ENCODE measurements around the gene GNB4.

Gene GNB4

GRCh38 chr3:179451265-179452175, at the start of gene GNB4:
TSS of gene GNB4 (minus strand) at chr3:179451470. CDS start at chr3:179426200, 25,270 bp downstream.
- peak in 1 of 2 donors; percentile 2 for DNase-seq (ENCODE audit: low read depth in 2 of 2, low spot score in 1 of 2)

GRCh38 chr3:179495483-179495882, 44.2 kb upstream of the GNB4 start:
- DNase-seq (ENCODE audit: low read depth in 2 of 2, low spot score in 1 of 2), result no peak

- DNase-seq (ENCODE audit: low read depth in 2 of 2, low spot score in 1 of 2), result no peak
Measured at GRCh38 chr3:179493260-179493659, 42.0 kb upstream of the GNB4 start.

GRCh38 chr3:179488213-179488612, 36.9 kb upstream of the GNB4 start:
- no peak for DNase-seq (ENCODE audit: low read depth in 2 of 2, low spot score in 1 of 2)

- no peak for DNase-seq (ENCODE audit: low read depth in 2 of 2, low spot score in 1 of 2)
Measured at GRCh38 chr3:179486806-179487205, 35.5 kb upstream of the GNB4 start.

GRCh38 chr3:179482857-179483256, 31.6 kb upstream of the GNB4 start:
- DNase-seq (ENCODE audit: low read depth in 2 of 2, low spot score in 1 of 2), result no peak

GRCh38 chr3:179476215-179476614, 24.9 kb upstream of the GNB4 start:
- DNase-seq (ENCODE audit: low read depth in 2 of 2, low spot score in 1 of 2), result no peak

- no peak for DNase-seq (ENCODE audit: low read depth in 2 of 2, low spot score in 1 of 2)
Measured at GRCh38 chr3:179474480-179474879, 23.2 kb upstream of the GNB4 start.

GRCh38 chr3:179473565-179473964, 22.3 kb upstream of the GNB4 start:
- no peak for DNase-seq (ENCODE audit: low read depth in 2 of 2, low spot score in 1 of 2)

GRCh38 chr3:179464323-179465092, 13.2 kb upstream of the GNB4 start:
- DNase-seq (ENCODE audit: low read depth in 2 of 2, low spot score in 1 of 2), result no peak

GRCh38 chr3:179463319-179463718, 12.0 kb upstream of the GNB4 start:
- no peak for DNase-seq (ENCODE audit: low read depth in 2 of 2, low spot score in 1 of 2)

GRCh38 chr3:179460260-179460659, 9.0 kb upstream of the GNB4 start:
- DNase-seq (ENCODE audit: low read depth in 2 of 2, low spot score in 1 of 2), result no peak

GRCh38 chr3:179455954-179456353, 4.7 kb upstream of the GNB4 start:
- DNase-seq (ENCODE audit: low read depth in 2 of 2, low spot score in 1 of 2), result no peak

- no peak for DNase-seq (ENCODE audit: low read depth in 2 of 2, low spot score in 1 of 2)
Measured at GRCh38 chr3:179454887-179455286, 3.6 kb upstream of the GNB4 start.

GRCh38 chr3:179453967-179454366, 2.7 kb upstream of the GNB4 start:
- no peak for DNase-seq (ENCODE audit: low read depth in 2 of 2, low spot score in 1 of 2)

- DNase-seq (ENCODE audit: low read depth in 2 of 2, low spot score in 1 of 2), result no peak
Measured at GRCh38 chr3:179452872-179453271, 1.6 kb upstream of the GNB4 start.

- no peak for DNase-seq (ENCODE audit: low read depth in 2 of 2, low spot score in 1 of 2)
Measured at GRCh38 chr3:179452176-179452564, 900 bp upstream of the GNB4 start.

- no peak for DNase-seq (ENCODE audit: low read depth in 2 of 2, low spot score in 1 of 2)
Measured at GRCh38 chr3:179450901-179451264, 387 bp downstream of the GNB4 start.

GRCh38 chr3:179450261-179450701, 989 bp downstream of the GNB4 start:
- DNase-seq (ENCODE audit: low read depth in 2 of 2, low spot score in 1 of 2), result no peak

- no peak for DNase-seq (ENCODE audit: low read depth in 2 of 2, low spot score in 1 of 2)
Measured at GRCh38 chr3:179449636-179450035, 1.6 kb downstream of the GNB4 start.

- no peak for DNase-seq (ENCODE audit: low read depth in 2 of 2, low spot score in 1 of 2)
Measured at GRCh38 chr3:179447251-179447650, 4.0 kb downstream of the GNB4 start.

GRCh38 chr3:179446501-179446900, 4.8 kb downstream of the GNB4 start:
- DNase-seq (ENCODE audit: low read depth in 2 of 2, low spot score in 1 of 2), result no peak
